GM12878 (cell line): ENCODE data around the gene LIN7B. TPM values are rescaled to one million over a fixed set of nuclear protein-coding genes. Genes with fewer than 3 reads are reported as not detected.

ENCODE experiments used
- ATAC-seq: fragments of 200-7000 bp; cut with Tn5 transposase; 3 replicates; pipeline ENCODE4 v1.9.1; 2020; ENCODE audit warnings: mild to moderate bottlenecking, moderate library complexity
- BruUV-seq: library from RNA; stranded (reverse); fragments of 400-500 nt; replicated peaks from 2 replicates; lab custom pipeline; 2021; lab: Mats Ljungman, UMichigan
- CTCF ChIA-PET: fragments of 300-600 bp; sonication (Branson Sonifier 250); formaldehyde crosslinking; extraction: SDS; loops from one replicate; lab custom pipeline; 2021; ENCODE audit warnings: inconsistent platforms; lab: Yijun Ruan, JAX
- POLR2A ChIA-PET: fragments of 350-600 bp; formaldehyde crosslinking; extraction: SDS; loops from one replicate; lab custom pipeline; 2021; ENCODE audit warnings: inconsistent platforms; lab: Charles Lee
- RAD21 ChIA-PET: fragments of 300-600 bp; sonication (Branson Sonifier 250); formaldehyde crosslinking; loops from one replicate; lab custom pipeline; 2023; ENCODE audit warnings: antibody characterized with exemption; ENCODE audit not compliant: unreplicated experiment; lab: Charles Lee
- SMC1A ChIA-PET: fragments of 300-600 bp; sonication (Branson Sonifier 250); formaldehyde crosslinking; loops from one replicate; lab custom pipeline; 2023; ENCODE audit not compliant: unreplicated experiment, uncharacterized antibody; lab: Charles Lee
- DNase-seq: peaks from one replicate; pipeline ENCODE4 v3.0.0-alpha.2; 2011; ENCODE audit warnings: low read depth, low spot score
- FAIRE-seq: peaks from 3 replicates; lab custom pipeline; 2011; peaks lifted over from hg19 to GRCh38; lab: Jason Lieb, UNC
- H2AFZ ChIP-seq: 2 replicates; pipeline ENCODE4 v1.6.0; 2011; ENCODE audit warnings: low read depth, low read length, control low read depth; ENCODE audit not compliant: control insufficient read depth
- H3K27ac ChIP-seq: 2 replicates; pipeline ENCODE4 v1.5.1; 2011; ENCODE audit warnings: control low read depth; ENCODE audit not compliant: control insufficient read depth, insufficient read depth
- H3K27me3 ChIP-seq, 2 experiments: replicated peaks in 1 of 2; 2 replicates each; pipeline versions ENCODE4 v1.6.0 to v1.6.1; 2011; ENCODE audit warnings: low read length in 1 of 2; ENCODE audit not compliant: control insufficient read depth in 2 of 2, insufficient read depth in 2 of 2
- H3K36me3 ChIP-seq, 2 experiments: 2 replicates each; pipeline ENCODE4 v1.5.1; 2011; ENCODE audit warnings: low read length in 1 of 2; ENCODE audit not compliant: control insufficient read depth in 2 of 2, insufficient read depth in 2 of 2
- H3K4me1 ChIP-seq: 2 replicates; pipeline ENCODE4 v1.6.1; 2011; ENCODE audit warnings: mild to moderate bottlenecking, low read length, moderate library complexity, mixed read lengths; ENCODE audit not compliant: control insufficient read depth, insufficient read depth
- H3K4me2 ChIP-seq: 2 replicates; pipeline ENCODE4 v1.6.0; 2011; ENCODE audit warnings: control low read depth; ENCODE audit not compliant: control insufficient read depth, insufficient read depth
- H3K4me3 ChIP-seq: fragments of 200-600 bp; sonication (generic); 2 replicates; pipeline ENCODE4 v1.5.1; 2016
- H3K79me2 ChIP-seq: 2 replicates; pipeline ENCODE4 v1.6.0; 2011; ENCODE audit warnings: low read length; ENCODE audit not compliant: control insufficient read depth, insufficient read depth
- H3K9ac ChIP-seq: 2 replicates; pipeline ENCODE4 v1.8.0; 2011; ENCODE audit warnings: low read length, control low read depth, mixed read lengths; ENCODE audit not compliant: control insufficient read depth, insufficient read depth
- H3K9me3 ChIP-seq: replicated peaks from 3 replicates; pipeline ENCODE4 v1.5.1; 2011; ENCODE audit warnings: mild to moderate bottlenecking, low read length; ENCODE audit not compliant: control insufficient read depth, insufficient read depth
- H4K20me1 ChIP-seq: 2 replicates; pipeline ENCODE4 v1.6.0; 2011; ENCODE audit not compliant: control insufficient read depth, insufficient read depth
- BHLHE40 ChIP-seq, 2 experiments: fragments of 450-650 bp in 1 of 2; IDR thresholded peaks; 2 replicates each; pipeline ENCODE4 v1.6.1; 2011 to 2017; ENCODE audit warnings: low read depth in 2 of 2, borderline replicate concordance in 1 of 2, improper control_type of control experiment in 1 of 2, low read length in 1 of 2, mild to moderate bottlenecking in 1 of 2
- CBX3 ChIP-seq: fragments of 200-600 bp; sonication (generic); IDR thresholded peaks from 2 replicates; pipeline ENCODE4 v1.6.1; 2016; ENCODE audit warnings: low read depth, borderline replicate concordance
- GATAD2B ChIP-seq: fragments of 450-650 bp; conservative IDR thresholded peaks from 2 replicates; pipeline ENCODE4 v1.6.1; 2017; ENCODE audit warnings: low read depth, mild to moderate bottlenecking, moderate library complexity
- IRF4 ChIP-seq: IDR thresholded peaks from 2 replicates; pipeline ENCODE4 v1.6.1; 2011; ENCODE audit warnings: low read depth, low read length
- MXI1 ChIP-seq: fragments of 150-350 bp; IDR thresholded peaks from 2 replicates; pipeline ENCODE4 v1.6.1; 2011; ENCODE audit warnings: low read depth, mild to moderate bottlenecking, inconsistent platforms, low read length, improper control_type of control experiment
- RB1 ChIP-seq: fragments of 450-650 bp; formaldehyde crosslinking; IDR thresholded peaks from 2 replicates; pipeline ENCODE4 v1.6.1; 2017; ENCODE audit warnings: mild to moderate bottlenecking, borderline replicate concordance
- RELA ChIP-seq: fragments of 450-650 bp; IDR thresholded peaks from 2 replicates; pipeline ENCODE4 v1.8.0; 2014; ENCODE audit warnings: borderline replicate concordance; ENCODE audit not compliant: partially characterized antibody
- SUZ12 ChIP-seq: fragments of 200-600 bp; sonication (generic); IDR thresholded peaks from one replicate; pipeline ENCODE4 v1.6.1; 2018; ENCODE audit warnings: antibody characterized with exemption, mild to moderate bottlenecking; ENCODE audit not compliant: unreplicated experiment
- TCF3 ChIP-seq: IDR thresholded peaks from 2 replicates; pipeline ENCODE4 v1.6.1; 2012; ENCODE audit warnings: low read depth, mild to moderate bottlenecking, low read length, borderline replicate concordance; ENCODE audit not compliant: insufficient read depth
- WGBS: methylation state at CpG from one replicate; pipeline ENCODE4 v1.1.6; 2016; ENCODE audit warnings: low lambda C conversion rate; ENCODE audit not compliant: insufficient replicate concordance, insufficient coverage; ENCODE audit errors: missing lambda C conversion rate; 5-methylcytosine and 5-hydroxymethylcytosine counted together
- in situ Hi-C: fragments of 300-500 bp; cut with MboI; formaldehyde crosslinking; loops from 9 replicates; pipeline ENCODE4 v1.14.3; 2018; ENCODE audit warnings: mixed read lengths
- intact Hi-C: fragments of 100-400 bp; cut with micrococcal nuclease; formaldehyde crosslinking; loops from one replicate; pipeline ENCODE4 v1.14.2; 2022; ENCODE audit not compliant: unreplicated experiment
- polyA plus RNA-seq, 11 experiments: library from polyadenylated mRNA; depleted of rRNA in 4 of 11; unstranded in 6 of 11; stranded (reverse) in 5 of 11; fragments of >200 nt; fragmentation: Nextera tagmentation in 4 of 11; fragmentation: Illumina TruSeq in 1 of 11; extraction: Ambion mirVana in 4 of 11; extraction: Trizol in 1 of 11; gene quantifications; 1 replicate in 1 of 11; 2 replicates in 10 of 11; pipeline versions ENCODE4 v1.2.1 to v1.2.3, GENCODE V29; 2011 to 2016; ENCODE audit warnings: inconsistent platforms in 2 of 11, missing spikeins in 2 of 11, low read depth in 1 of 11
- total RNA-seq, 4 experiments: library from RNA; depleted of rRNA in 3 of 4; stranded (reverse); fragments of >200 nt in 3 of 4; fragmentation: Illumina TruSeq in 1 of 4; extraction: Trizol in 1 of 4; gene quantifications; 2 replicates each; pipeline versions ENCODE4 v1.2.1 to v1.2.3, GENCODE V29; 2013 to 2021
- TF ChIP-seq, protein P1 (sequence below): fragments of 450-650 bp; formaldehyde crosslinking; IDR thresholded peaks from 2 replicates; pipeline ENCODE4 v1.4.0; 2022; ENCODE audit warnings: mild to moderate bottlenecking, moderate library complexity

Gene LIN7B
- total and polyA plus RNA-seq, 10 of the 15 experiments (the other 5 are each of a cell fraction or from before 2014, with no cell fraction given) = 0.15 to 3.5 (median 1.6) TPM; not detected in 2

GRCh38 chr19:49070416-49070815, 43.8 kb upstream of the LIN7B start:
- Histone ChIP-seq H3K27ac (no peak overlapping the region), H3K36me3 (no peaks in the 10 kb centered on the region), H3K9ac (no peak overlapping the region)
- ChIA-PET POLR2A (interaction anchor here (0.6 to 1.3 kb wide), 2 partner anchors 10 to 795 kb away, joined by 4 to 7 read pairs; no protein-coding TSS in a partner anchor), RAD21 (interaction anchor here (1.9 kb wide), 1 partner anchor 138 kb away, joined by 4 read pairs; no protein-coding TSS in a partner anchor)
- WGBS = 89% methylated on average over 21 of the region's 21 CpGs
- intact Hi-C loops = no loop called here
- no peak for ATAC-seq
- TF ChIP-seq GATAD2B (no peak), TCF3 (no peak), IRF4 (no peak), BHLHE40 (IDR thresholded peaks at IDR 0.05; ENCODE audit: borderline replicate concordance in 1 of 2, low read depth in 2 of 2, low read length in 1 of 2) (no peak), SUZ12 (no peak), MXI1 (no peak), CBX3 (no peak), RELA (no peak), RB1 (no peak)
- TF ChIP-seq, protein P1, sequence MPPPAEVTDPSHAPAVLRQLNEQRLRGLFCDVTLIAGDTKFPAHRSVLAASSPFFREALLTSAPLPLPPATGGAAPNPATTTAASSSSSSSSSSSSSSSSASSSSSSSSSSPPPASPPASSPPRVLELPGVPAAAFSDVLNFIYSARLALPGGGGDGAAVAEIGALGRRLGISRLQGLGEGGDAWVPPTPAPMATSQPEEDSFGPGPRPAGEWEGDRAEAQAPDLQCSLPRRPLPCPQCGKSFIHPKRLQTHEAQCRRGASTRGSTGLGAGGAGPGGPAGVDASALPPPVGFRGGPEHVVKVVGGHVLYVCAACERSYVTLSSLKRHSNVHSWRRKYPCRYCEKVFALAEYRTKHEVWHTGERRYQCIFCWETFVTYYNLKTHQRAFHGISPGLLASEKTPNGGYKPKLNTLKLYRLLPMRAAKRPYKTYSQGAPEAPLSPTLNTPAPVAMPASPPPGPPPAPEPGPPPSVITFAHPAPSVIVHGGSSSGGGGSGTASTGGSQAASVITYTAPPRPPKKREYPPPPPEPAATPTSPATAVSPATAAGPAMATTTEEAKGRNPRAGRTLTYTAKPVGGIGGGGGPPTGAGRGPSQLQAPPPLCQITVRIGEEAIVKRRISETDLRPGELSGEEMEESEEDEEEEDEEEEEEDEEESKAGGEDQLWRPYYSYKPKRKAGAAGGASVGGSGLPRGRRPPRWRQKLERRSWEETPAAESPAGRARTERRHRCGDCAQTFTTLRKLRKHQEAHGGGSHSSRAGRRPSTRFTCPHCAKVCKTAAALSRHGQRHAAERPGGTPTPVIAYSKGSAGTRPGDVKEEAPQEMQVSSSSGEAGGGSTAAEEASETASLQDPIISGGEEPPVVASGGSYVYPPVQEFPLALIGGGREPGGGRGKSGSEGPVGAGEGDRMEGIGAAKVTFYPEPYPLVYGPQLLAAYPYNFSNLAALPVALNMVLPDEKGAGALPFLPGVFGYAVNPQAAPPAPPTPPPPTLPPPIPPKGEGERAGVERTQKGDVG = no peak
- TF ChIP-seq, all 136 proteins: peak for 0
- no peaks in the 10 kb centered on the region for H4K20me1 ChIP-seq
- no peak for FAIRE-seq
- H3K4me1 ChIP-seq = no peaks in the 10 kb centered on the region
- no peak overlapping the region for H3K4me2 ChIP-seq
- CTCF ChIA-PET = interaction anchor here (0.6 to 1.4 kb wide), 4 partner anchors 28 to 155 kb away, joined by 3 to 5 read pairs (median 3); no protein-coding TSS in a partner anchor
- SMC1A ChIA-PET = no interaction called here
- H3K27me3 ChIP-seq = peaks cover 1 to 5% of the 10 kb centered on the region in 2 experiments
- no peak overlapping the region for H2AFZ ChIP-seq
- in situ Hi-C loops = no loop called here
- BruUV-seq = no TSS peak
- H3K4me3 ChIP-seq = no peak overlapping the region
- H3K9me3 ChIP-seq = no peaks in the 10 kb centered on the region; the same call in 2 of the 3 replicates
- DNase-seq = no peak
- no peaks in the 10 kb centered on the region for H3K79me2 ChIP-seq
